GM12878 (cell line): Measurements from ENCODE around the gene FTCDNL1. TPM values are rescaled to one million over a fixed set of nuclear protein-coding genes. Genes with fewer than 3 reads are reported as not detected.

Experiments
- ATAC-seq: fragments of 200-7000 bp; cut with Tn5 transposase; 3 replicates; pipeline ENCODE4 v1.9.1; 2020; ENCODE audit warnings: mild to moderate bottlenecking, moderate library complexity
- BruUV-seq: library from RNA; stranded (reverse); fragments of 400-500 nt; replicated peaks from 2 replicates; lab custom pipeline; 2021; lab: Mats Ljungman, UMichigan
- CTCF ChIA-PET: fragments of 300-600 bp; sonication (Branson Sonifier 250); formaldehyde crosslinking; extraction: SDS; loops from one replicate; lab custom pipeline; 2021; ENCODE audit warnings: inconsistent platforms; lab: Yijun Ruan, JAX
- POLR2A ChIA-PET: fragments of 350-600 bp; formaldehyde crosslinking; extraction: SDS; loops from one replicate; lab custom pipeline; 2021; ENCODE audit warnings: inconsistent platforms; lab: Charles Lee
- RAD21 ChIA-PET: fragments of 300-600 bp; sonication (Branson Sonifier 250); formaldehyde crosslinking; loops from one replicate; lab custom pipeline; 2023; ENCODE audit warnings: antibody characterized with exemption; ENCODE audit not compliant: unreplicated experiment; lab: Charles Lee
- SMC1A ChIA-PET: fragments of 300-600 bp; sonication (Branson Sonifier 250); formaldehyde crosslinking; loops from one replicate; lab custom pipeline; 2023; ENCODE audit not compliant: unreplicated experiment, uncharacterized antibody; lab: Charles Lee
- DNase-seq: peaks from one replicate; pipeline ENCODE4 v3.0.0-alpha.2; 2011; ENCODE audit warnings: low read depth, low spot score
- FAIRE-seq: peaks from 3 replicates; lab custom pipeline; 2011; peaks lifted over from hg19 to GRCh38; lab: Jason Lieb, UNC
- H2AFZ ChIP-seq: 2 replicates; pipeline ENCODE4 v1.6.0; 2011; ENCODE audit warnings: low read depth, low read length, control low read depth; ENCODE audit not compliant: control insufficient read depth
- H3K27ac ChIP-seq: 2 replicates; pipeline ENCODE4 v1.5.1; 2011; ENCODE audit warnings: control low read depth; ENCODE audit not compliant: control insufficient read depth, insufficient read depth
- H3K27me3 ChIP-seq, 2 experiments: replicated peaks in 1 of 2; 2 replicates each; pipeline versions ENCODE4 v1.6.0 to v1.6.1; 2011; ENCODE audit warnings: low read length in 1 of 2; ENCODE audit not compliant: control insufficient read depth in 2 of 2, insufficient read depth in 2 of 2
- H3K36me3 ChIP-seq, 2 experiments: 2 replicates each; pipeline ENCODE4 v1.5.1; 2011; ENCODE audit warnings: low read length in 1 of 2; ENCODE audit not compliant: control insufficient read depth in 2 of 2, insufficient read depth in 2 of 2
- H3K4me1 ChIP-seq: 2 replicates; pipeline ENCODE4 v1.6.1; 2011; ENCODE audit warnings: mild to moderate bottlenecking, low read length, moderate library complexity, mixed read lengths; ENCODE audit not compliant: control insufficient read depth, insufficient read depth
- H3K4me2 ChIP-seq: 2 replicates; pipeline ENCODE4 v1.6.0; 2011; ENCODE audit warnings: control low read depth; ENCODE audit not compliant: control insufficient read depth, insufficient read depth
- H3K4me3 ChIP-seq: fragments of 200-600 bp; sonication (generic); 2 replicates; pipeline ENCODE4 v1.5.1; 2016
- H3K79me2 ChIP-seq: 2 replicates; pipeline ENCODE4 v1.6.0; 2011; ENCODE audit warnings: low read length; ENCODE audit not compliant: control insufficient read depth, insufficient read depth
- H3K9ac ChIP-seq: 2 replicates; pipeline ENCODE4 v1.8.0; 2011; ENCODE audit warnings: low read length, control low read depth, mixed read lengths; ENCODE audit not compliant: control insufficient read depth, insufficient read depth
- H3K9me3 ChIP-seq: replicated peaks from 3 replicates; pipeline ENCODE4 v1.5.1; 2011; ENCODE audit warnings: mild to moderate bottlenecking, low read length; ENCODE audit not compliant: control insufficient read depth, insufficient read depth
- H4K20me1 ChIP-seq: 2 replicates; pipeline ENCODE4 v1.6.0; 2011; ENCODE audit not compliant: control insufficient read depth, insufficient read depth
- CREB1 ChIP-seq: IDR thresholded peaks from 2 replicates; pipeline ENCODE4 v1.6.1; 2012; ENCODE audit warnings: low read depth, mild to moderate bottlenecking, inconsistent platforms
- RAD51 ChIP-seq: fragments of 450-650 bp; IDR thresholded peaks from 2 replicates; pipeline ENCODE4 v1.6.1; 2016; ENCODE audit warnings: moderate library complexity, mild to moderate bottlenecking, inconsistent platforms
- WGBS: methylation state at CpG from one replicate; pipeline ENCODE4 v1.1.6; 2016; ENCODE audit warnings: low lambda C conversion rate; ENCODE audit not compliant: insufficient replicate concordance, insufficient coverage; ENCODE audit errors: missing lambda C conversion rate; 5-methylcytosine and 5-hydroxymethylcytosine counted together
- in situ Hi-C: fragments of 300-500 bp; cut with MboI; formaldehyde crosslinking; loops from 9 replicates; pipeline ENCODE4 v1.14.3; 2018; ENCODE audit warnings: mixed read lengths
- intact Hi-C: fragments of 100-400 bp; cut with micrococcal nuclease; formaldehyde crosslinking; loops from one replicate; pipeline ENCODE4 v1.14.2; 2022; ENCODE audit not compliant: unreplicated experiment
- polyA plus RNA-seq, 11 experiments: library from polyadenylated mRNA; depleted of rRNA in 4 of 11; unstranded in 6 of 11; stranded (reverse) in 5 of 11; fragments of >200 nt; fragmentation: Nextera tagmentation in 4 of 11; fragmentation: Illumina TruSeq in 1 of 11; extraction: Ambion mirVana in 4 of 11; extraction: Trizol in 1 of 11; gene quantifications; 1 replicate in 1 of 11; 2 replicates in 10 of 11; pipeline versions ENCODE4 v1.2.1 to v1.2.3, GENCODE V29; 2011 to 2016; ENCODE audit warnings: inconsistent platforms in 2 of 11, missing spikeins in 2 of 11, low read depth in 1 of 11
- total RNA-seq, 4 experiments: library from RNA; depleted of rRNA in 3 of 4; stranded (reverse); fragments of >200 nt in 3 of 4; fragmentation: Illumina TruSeq in 1 of 4; extraction: Trizol in 1 of 4; gene quantifications; 2 replicates each; pipeline versions ENCODE4 v1.2.1 to v1.2.3, GENCODE V29; 2013 to 2021

Gene FTCDNL1
- total and polyA plus RNA-seq, 10 of the 15 experiments (the other 5 are each of a cell fraction or from before 2014, with no cell fraction given) = 0.15 to 3.9 (median 2.0) TPM

GRCh38 chr2:199770716-199771115 is 80.3 kb downstream of the FTCDNL1 start:
- no peak overlapping the region for H3K27ac ChIP-seq
- no peak overlapping the region for H3K4me2 ChIP-seq
- CTCF ChIA-PET = interaction anchor here (0.6 kb wide), 1 partner anchor 74 kb away, joined by 3 read pairs; no protein-coding TSS in a partner anchor
- in situ Hi-C loops (no loop called here), intact Hi-C loops (no loop called here)
- no peaks in the 10 kb centered on the region for H3K79me2 ChIP-seq
- H3K4me1 ChIP-seq = no peaks in the 10 kb centered on the region
- H3K9me3 ChIP-seq = no peaks in the 10 kb centered on the region
- no peaks in the 10 kb centered on the region for H3K36me3 ChIP-seq
- FAIRE-seq (no peak), DNase-seq (no peak), ATAC-seq (no peak)
- no peaks in the 10 kb centered on the region for H4K20me1 ChIP-seq
- 0 out of 4 replicates have a peak, but pooled peaks cover 0 to 1% of the 10 kb centered on the region in 2 experiments for H3K27me3 ChIP-seq
- RAD21 ChIA-PET = no interaction called here
- no TSS peak for BruUV-seq
- H2AFZ ChIP-seq = no peak overlapping the region
- SMC1A ChIA-PET = no interaction called here
- no peak overlapping the region for H3K9ac ChIP-seq
- WGBS = 56% methylated on average over 2 of the region's 2 CpGs
- POLR2A ChIA-PET = no interaction called here
- no peak for TF ChIP-seq CREB1
- H3K4me3 ChIP-seq = no peak overlapping the region

GRCh38 chr2:199765646-199766045 is 85.3 kb downstream of the FTCDNL1 start:
- ChIA-PET RAD21 (no interaction called here), SMC1A (interaction anchor here (1.2 kb wide), 1 partner anchor 27 kb away, joined by 4 read pairs; no protein-coding TSS in a partner anchor), POLR2A (no interaction called here), CTCF (no interaction called here)
- no peak for DNase-seq
- intact Hi-C loops = no loop called here
- H3K4me2 ChIP-seq = no peak overlapping the region
- H3K27ac ChIP-seq = no peak overlapping the region
- 83% methylated on average over 4 of the region's 5 CpGs for WGBS
- no peaks in the 10 kb centered on the region for H3K9me3 ChIP-seq
- no peak overlapping the region for H3K4me3 ChIP-seq
- H2AFZ ChIP-seq = no peak overlapping the region
- H3K9ac ChIP-seq = no peak overlapping the region
- H4K20me1 ChIP-seq = no peaks in the 10 kb centered on the region
- 0 out of 4 replicates have a peak, but pooled peaks cover 0 to 1% of the 10 kb centered on the region in 2 experiments for H3K27me3 ChIP-seq
- TF ChIP-seq RAD51 = no peak
- in situ Hi-C loops = no loop called here
- BruUV-seq = no TSS peak
- H3K36me3 ChIP-seq = no peaks in the 10 kb centered on the region
- no peaks in the 10 kb centered on the region for H3K79me2 ChIP-seq
- no peak for ATAC-seq
- no peak for FAIRE-seq
- no peaks in the 10 kb centered on the region for H3K4me1 ChIP-seq
